Right cardiac atrium (tissue), 5 donors: ENCODE measurements around the gene IMMP2L. TPM values are rescaled to one million over a fixed set of nuclear protein-coding genes. Genes with fewer than 3 reads are reported as not detected.
"Not testable (repeated sequence)": the region's sequence is repeated elsewhere in the genome, so short reads cannot be mapped to it uniquely, and the experiment has no call there.

Source experiments
- ATAC-seq, 2 donors: fragments of 200-7000 bp; cut with Tn5 transposase; one replicate each; pipeline versions ENCODE4 v1.8.0 to v1.9.1; 2020; ENCODE audit warnings: moderate library complexity in 2 of 2, mild to moderate bottlenecking in 1 of 2
- DNase-seq, 3 donors: peaks; one replicate each; pipeline ENCODE4 v3.0.0-alpha.2; 2020
- H3K27ac ChIP-seq: one replicate; pipeline ENCODE4 v1.5.1; 2013; ENCODE audit warnings: mild to moderate bottlenecking, low read length, control low read depth, moderate library complexity
- H3K27me3 ChIP-seq: one replicate; pipeline ENCODE4 v1.6.1; 2013; ENCODE audit not compliant: control insufficient read depth, insufficient read depth
- H3K4me1 ChIP-seq: one replicate; pipeline ENCODE4 v1.6.1; 2013; ENCODE audit warnings: low read length; ENCODE audit not compliant: control insufficient read depth, insufficient read depth
- H3K4me3 ChIP-seq: one replicate; pipeline ENCODE4 v1.5.1; 2013; ENCODE audit warnings: low read length, control low read depth
- H3K9me3 ChIP-seq: one replicate; pipeline ENCODE4 v1.6.1; 2013; ENCODE audit warnings: low read length; ENCODE audit not compliant: control insufficient read depth
- WGBS: extraction: QIAGEN DNeasy Blood & Tissue Kit; methylation state at CpG from one replicate; pipeline ENCODE4 v1.1.7; 2013; 5-methylcytosine and 5-hydroxymethylcytosine counted together
- intact Hi-C, 4 donors: fragments of 100-400 bp; cut with DNase I; formaldehyde crosslinking; loops; one replicate each; pipeline versions ENCODE4 v1.11.0 to v1.14.0; 2022 to 2023
- polyA plus RNA-seq: library from polyadenylated mRNA; stranded (reverse); fragments of 200-250 nt; gene quantifications from one replicate; pipeline ENCODE4 v1.2.3, GENCODE V29; 2013
- total RNA-seq, 4 donors: library from RNA; stranded (reverse); fragmentation: NEBNext Ultra II Directional; extraction: Animal tissue kit (Norgen Biotek cat#: 25700); gene quantifications; one replicate each; pipeline ENCODE4 v1.2.1, GENCODE V29; 2021
- donor health status: healthy with polysubstance abuse.
- donor health status: DM: no; HTN: yes; CAD: no.
- donor health status: DM: no; HTN: no; CAD: no.
- donor health status: DM: no; HTN: yes; CAD: no; lungs with severe emphysema.
- donor health status: DM: yes; HTN: yes; CAD: no.

Gene IMMP2L
- total and polyA plus RNA-seq, 5 donors = 6.6 to 16.2 (median 13.9) TPM

GRCh38 chr7:110660637-110661036, 901.7 kb downstream of the IMMP2L start:
- H3K4me3 ChIP-seq, H3K9me3 ChIP-seq, intact Hi-C loops, H3K27ac ChIP-seq, ATAC-seq, H3K27me3 ChIP-seq, H3K4me1 ChIP-seq, DNase-seq: not testable (repeated sequence)
- 88% methylated on average over 7 of the region's 7 CpGs for WGBS

- 72% methylated on average over 3 of the region's 3 CpGs for WGBS
- no peaks in the 10 kb centered on the region for H3K4me1 ChIP-seq
- DNase-seq = no peak
- H3K4me3 ChIP-seq = no peak overlapping the region
- intact Hi-C loops = no loop called here
- no peak for ATAC-seq
- no peaks in the 10 kb centered on the region for H3K27me3 ChIP-seq
- no peaks in the 10 kb centered on the region for H3K9me3 ChIP-seq
- no peak overlapping the region for H3K27ac ChIP-seq
Measured at GRCh38 chr7:110650328-110650727, 912.0 kb downstream of the IMMP2L start.

GRCh38 chr7:110647266-110647665, 915.0 kb downstream of the IMMP2L start:
- no peaks in the 10 kb centered on the region for H3K4me1 ChIP-seq
- H3K9me3 ChIP-seq = no peaks in the 10 kb centered on the region
- no peaks in the 10 kb centered on the region for H3K27me3 ChIP-seq
- H3K27ac ChIP-seq = no peak overlapping the region
- intact Hi-C loops = no loop called here
- 92% methylated on average over 4 of the region's 4 CpGs for WGBS
- no peak overlapping the region for H3K4me3 ChIP-seq
- DNase-seq = no peak
- no peak for ATAC-seq

- WGBS = 38% methylated on average over 2 of the region's 2 CpGs
- intact Hi-C loops = no loop called here
Measured at GRCh38 chr7:110646804-110647203, 915.5 kb downstream of the IMMP2L start.

GRCh38 chr7:110645616-110646015, 916.7 kb downstream of the IMMP2L start:
- Histone ChIP-seq H3K9me3 (no peaks in the 10 kb centered on the region), H3K4me1 (no peaks in the 10 kb centered on the region), H3K4me3 (no peak overlapping the region), H3K27me3 (no peaks in the 10 kb centered on the region), H3K27ac (no peak overlapping the region)
- no peak for ATAC-seq
- 94% methylated on average over 2 of the region's 2 CpGs for WGBS
- intact Hi-C loops = no loop called here
- no peak for DNase-seq

More at GRCh38 chr7:110646804-110647203, 915.5 kb downstream of the IMMP2L start:
- ATAC-seq = no peak
- no peaks in the 10 kb centered on the region for H3K4me1 ChIP-seq
- H3K4me3 ChIP-seq = no peak overlapping the region
- H3K27me3 ChIP-seq = no peaks in the 10 kb centered on the region
- no peaks in the 10 kb centered on the region for H3K9me3 ChIP-seq
- no peak for DNase-seq
- no peak overlapping the region for H3K27ac ChIP-seq

GRCh38 chr7:110645060-110645459, 917.2 kb downstream of the IMMP2L start:
- no peaks in the 10 kb centered on the region for H3K4me1 ChIP-seq
- no peak for ATAC-seq
- DNase-seq = no peak
- no peaks in the 10 kb centered on the region for H3K27me3 ChIP-seq
- WGBS = 87% methylated on average over 3 of the region's 3 CpGs
- H3K4me3 ChIP-seq = no peak overlapping the region
- intact Hi-C loops = no loop called here
- H3K9me3 ChIP-seq = no peaks in the 10 kb centered on the region
- no peak overlapping the region for H3K27ac ChIP-seq

GRCh38 chr7:110637252-110637651, 925.0 kb downstream of the IMMP2L start:
- no peaks in the 10 kb centered on the region for H3K27me3 ChIP-seq
- intact Hi-C loops = no loop called here

GRCh38 chr7:110633313-110633712, 929.0 kb downstream of the IMMP2L start:
- Histone ChIP-seq H3K9me3 (no peaks in the 10 kb centered on the region), H3K27me3 (no peaks in the 10 kb centered on the region), H3K4me1 (no peaks in the 10 kb centered on the region), H3K4me3 (no peak overlapping the region), H3K27ac (no peak overlapping the region)
- no peak for DNase-seq
- WGBS = 48% methylated on average over 2 of the region's 2 CpGs
- ATAC-seq = no peak
- intact Hi-C loops = no loop called here

More at GRCh38 chr7:110637252-110637651, 925.0 kb downstream of the IMMP2L start:
- Histone ChIP-seq H3K4me3 (no peak overlapping the region), H3K9me3 (no peaks in the 10 kb centered on the region), H3K27ac (no peak overlapping the region), H3K4me1 (no peaks in the 10 kb centered on the region)
- ATAC-seq (no peak), DNase-seq (peak in 2 of 3 donors; percentile 7 to 16)
- 80% methylated on average over 5 of the region's 5 CpGs for WGBS

- Histone ChIP-seq H3K4me1 (no peaks in the 10 kb centered on the region), H3K27ac (no peak overlapping the region), H3K9me3 (no peaks in the 10 kb centered on the region), H3K27me3 (no peaks in the 10 kb centered on the region), H3K4me3 (no peak overlapping the region)
- DNase-seq (no peak), ATAC-seq (no peak)
- WGBS = 87% methylated on average over 2 of the region's 2 CpGs
- intact Hi-C loops = no loop called here
Measured at GRCh38 chr7:110626414-110626813, 935.9 kb downstream of the IMMP2L start.

- DNase-seq (no peak), ATAC-seq (no peak)
- H3K27me3 ChIP-seq = no peaks in the 10 kb centered on the region
- no peak overlapping the region for H3K4me3 ChIP-seq
- no peak overlapping the region for H3K27ac ChIP-seq
- intact Hi-C loops = no loop called here
- 77% methylated on average over 3 of the region's 3 CpGs for WGBS
- no peaks in the 10 kb centered on the region for H3K9me3 ChIP-seq
- no peaks in the 10 kb centered on the region for H3K4me1 ChIP-seq
Measured at GRCh38 chr7:110625294-110625693, 937.0 kb downstream of the IMMP2L start.

GRCh38 chr7:110623436-110623835, 938.9 kb downstream of the IMMP2L start:
- intact Hi-C loops = no loop called here
- no peak for DNase-seq
- 92% methylated on average over 3 of the region's 3 CpGs for WGBS
- Histone ChIP-seq H3K27ac (no peak overlapping the region), H3K9me3 (no peaks in the 10 kb centered on the region), H3K4me3 (no peak overlapping the region), H3K27me3 (no peaks in the 10 kb centered on the region), H3K4me1 (no peaks in the 10 kb centered on the region)
- no peak for ATAC-seq

- H3K9me3 ChIP-seq = no peaks in the 10 kb centered on the region
- no peak overlapping the region for H3K27ac ChIP-seq
- H3K4me3 ChIP-seq = no peak overlapping the region
- H3K4me1 ChIP-seq = no peaks in the 10 kb centered on the region
- no peak for ATAC-seq
- DNase-seq = no peak
- H3K27me3 ChIP-seq = no peaks in the 10 kb centered on the region
- intact Hi-C loops = no loop called here
- 92% methylated on average over 2 of the region's 2 CpGs for WGBS
Measured at GRCh38 chr7:110621289-110621688, 941.0 kb downstream of the IMMP2L start.
